Measurements from ENCODE around the gene GTF2IRD1.
"Not testable (repeated sequence)": the region's sequence is repeated elsewhere in the genome, so short reads cannot be mapped to it uniquely, and the experiment has no call there.

GTF2IRD1 gene

DNA sequence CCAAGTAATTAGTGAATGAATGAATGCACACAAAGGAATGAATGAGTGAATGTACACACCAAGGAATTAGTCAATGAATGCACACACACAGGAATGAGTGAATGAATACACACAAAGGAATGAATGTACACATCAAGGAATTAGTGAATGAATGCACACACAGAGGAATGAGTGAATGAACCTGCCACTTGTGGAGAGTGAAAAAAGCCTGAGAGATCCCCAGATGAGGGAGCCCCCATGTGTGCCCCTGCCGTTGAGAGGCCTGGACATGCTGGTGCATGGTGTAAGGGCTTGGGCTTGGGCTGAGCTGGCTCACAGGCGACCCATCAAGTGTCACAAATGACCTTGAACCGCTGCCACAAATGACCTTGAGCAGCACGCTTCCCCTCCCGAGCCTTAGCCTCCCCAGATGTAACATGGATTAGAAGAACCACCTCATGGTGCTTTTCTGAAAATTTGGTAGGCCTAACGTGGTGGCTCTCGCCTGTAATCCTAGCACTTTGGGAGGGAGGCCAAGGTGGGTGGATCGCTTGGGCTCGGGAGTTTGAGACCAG is 46.2 kb downstream of the GTF2IRD1 start:
- Mint-ChIP-seq H3K27me3 (peaks cover 7% of the 10 kb centered on the region), H3K9me3 (peaks cover 1% of the 10 kb centered on the region), H3K4me3 (no peak overlapping the region), H3K36me3 (peaks cover 2% of the 10 kb centered on the region), H3K27ac (no peak overlapping the region), H3K4me1 (peaks cover 12% of the 10 kb centered on the region)
- ATAC-seq (ENCODE audit: low read depth), result no peak
- no peak for DNase-seq (ENCODE audit: low spot score in 2 of 2)

DNA sequence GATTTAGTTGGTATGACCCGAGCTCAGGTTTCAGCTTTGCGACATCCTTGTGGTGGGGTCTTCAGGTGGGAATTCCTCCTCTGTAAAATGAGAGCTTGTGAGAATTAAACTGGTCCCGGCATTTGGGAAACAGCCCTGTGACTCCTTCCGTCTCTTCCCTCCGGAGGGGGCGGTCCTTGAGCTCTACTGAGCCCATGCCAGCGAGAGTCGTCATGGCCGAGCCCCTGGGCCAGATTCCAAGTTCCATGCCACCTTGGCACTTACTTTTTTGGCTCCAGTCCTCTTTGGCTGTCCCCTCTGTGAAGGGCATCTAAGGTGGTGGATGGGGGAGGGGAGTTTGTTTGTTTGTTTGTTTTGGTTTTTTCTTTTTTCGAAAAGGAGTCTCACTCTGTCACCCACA is 47.6 kb downstream of the GTF2IRD1 start:
- Mint-ChIP-seq H3K4me3 (no peak overlapping the region), H3K4me1 (peaks cover 8% of the 10 kb centered on the region), H3K27me3 (peaks cover 7% of the 10 kb centered on the region), H3K36me3 (peaks cover 2% of the 10 kb centered on the region), H3K9me3 (peaks cover 1% of the 10 kb centered on the region), H3K27ac (no peak overlapping the region)
- DNase-seq (ENCODE audit: low spot score in 2 of 2), result no peak
- no peak for ATAC-seq (ENCODE audit: low read depth)

DNA sequence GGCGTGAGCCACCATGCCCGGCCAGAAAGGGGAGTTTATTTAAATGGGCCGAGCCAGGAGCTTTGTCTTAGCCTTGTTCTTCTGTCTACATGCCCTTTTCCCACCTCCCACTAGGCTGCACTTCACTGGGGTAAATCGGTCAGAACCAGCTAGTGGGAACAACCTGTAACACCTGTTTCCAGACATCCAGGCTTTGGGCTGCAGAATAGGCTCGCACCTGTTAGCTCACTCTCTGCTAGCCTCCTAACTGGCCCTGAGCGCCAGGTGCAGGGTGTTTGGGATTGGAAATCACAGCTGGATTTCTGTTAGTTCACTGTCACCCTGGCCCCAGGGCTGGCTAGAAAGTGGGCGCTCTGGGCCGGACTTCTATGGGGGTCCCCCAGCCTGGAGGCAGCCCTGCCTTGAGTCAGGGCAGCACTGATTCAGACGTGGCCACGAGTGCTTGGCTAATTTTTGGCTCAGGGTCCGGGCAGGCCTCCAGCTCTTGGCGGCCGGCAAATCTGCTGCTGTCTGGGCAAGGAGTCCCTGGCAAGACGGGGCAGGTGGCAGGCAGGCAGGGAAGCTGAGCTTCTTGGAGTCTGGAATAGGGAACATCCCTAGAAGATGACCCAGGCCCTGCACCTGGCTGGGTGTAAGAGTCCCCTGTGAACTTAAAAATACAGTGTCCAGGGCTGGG is 48.6 kb downstream of the GTF2IRD1 start:
- H3K27ac Mint-ChIP-seq, result no peak overlapping the region
- H3K4me3 Mint-ChIP-seq, result no peak overlapping the region
- DNase-seq (ENCODE audit: low spot score in 2 of 2) (no peak), ATAC-seq (ENCODE audit: low read depth) (no peak)
- peaks cover 8% of the 10 kb centered on the region for H3K4me1 Mint-ChIP-seq
- peaks cover 1% of the 10 kb centered on the region for H3K9me3 Mint-ChIP-seq
- H3K27me3 Mint-ChIP-seq, result peaks cover 8% of the 10 kb centered on the region
- peaks cover 2% of the 10 kb centered on the region for H3K36me3 Mint-ChIP-seq

DNA sequence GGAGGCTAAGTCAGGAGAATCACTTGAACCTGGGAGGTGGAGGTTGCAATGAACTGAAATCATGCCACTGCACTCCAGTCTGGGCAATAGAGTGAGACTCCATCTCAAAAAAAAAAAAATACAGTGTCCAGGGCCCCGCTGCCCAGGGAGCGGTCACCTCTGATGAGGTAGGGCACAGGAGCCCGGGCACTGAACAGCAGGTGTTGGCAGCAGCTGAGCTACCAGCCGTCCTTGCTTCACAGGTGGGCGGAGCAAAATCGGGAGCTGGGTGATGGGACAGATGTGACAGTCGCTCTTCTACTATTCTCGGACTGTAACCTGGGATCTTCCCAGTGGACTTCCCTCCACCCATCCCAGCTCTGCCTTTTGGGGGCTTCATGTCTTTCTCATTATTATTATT is 49.4 kb downstream of the GTF2IRD1 start:
- no peak overlapping the region for H3K4me3 Mint-ChIP-seq
- H3K9me3 Mint-ChIP-seq, result no peaks in the 10 kb centered on the region
- ATAC-seq (ENCODE audit: low read depth), result no peak
- DNase-seq (ENCODE audit: low spot score in 2 of 2), result no peak
- H3K27me3 Mint-ChIP-seq, result peaks cover 9% of the 10 kb centered on the region
- no peak overlapping the region for H3K27ac Mint-ChIP-seq
- no peaks in the 10 kb centered on the region for H3K36me3 Mint-ChIP-seq
- H3K4me1 Mint-ChIP-seq, result peaks cover 5% of the 10 kb centered on the region

DNA sequence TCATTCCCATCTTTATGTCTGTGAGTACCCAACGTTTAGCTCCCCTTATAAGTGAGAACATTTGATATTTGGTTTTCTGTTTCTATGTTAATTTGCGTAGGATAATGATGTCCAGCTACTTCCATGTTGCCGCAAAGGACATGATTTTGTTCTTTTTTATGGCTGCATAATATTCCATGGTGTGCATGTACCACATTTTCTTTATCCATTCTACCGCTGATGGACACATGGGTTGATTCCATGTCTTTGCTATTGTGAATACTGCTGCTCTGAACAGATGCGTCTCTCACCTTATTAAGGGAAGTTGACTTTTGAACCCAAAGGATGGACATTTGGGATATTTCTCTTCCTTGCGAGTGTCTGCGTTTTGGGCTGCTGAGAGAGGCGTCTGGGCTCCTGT is 50.2 kb downstream of the GTF2IRD1 start:
- Mint-ChIP-seq H3K27me3 (peaks cover 12% of the 10 kb centered on the region), H3K27ac (no peak overlapping the region), H3K9me3 (no peaks in the 10 kb centered on the region), H3K36me3 (no peaks in the 10 kb centered on the region), H3K4me1 (peaks cover 5% of the 10 kb centered on the region), H3K4me3 (no peak overlapping the region)
- ATAC-seq (ENCODE audit: low read depth), result no peak
- no peak for DNase-seq (ENCODE audit: low spot score in 2 of 2)

DNA sequence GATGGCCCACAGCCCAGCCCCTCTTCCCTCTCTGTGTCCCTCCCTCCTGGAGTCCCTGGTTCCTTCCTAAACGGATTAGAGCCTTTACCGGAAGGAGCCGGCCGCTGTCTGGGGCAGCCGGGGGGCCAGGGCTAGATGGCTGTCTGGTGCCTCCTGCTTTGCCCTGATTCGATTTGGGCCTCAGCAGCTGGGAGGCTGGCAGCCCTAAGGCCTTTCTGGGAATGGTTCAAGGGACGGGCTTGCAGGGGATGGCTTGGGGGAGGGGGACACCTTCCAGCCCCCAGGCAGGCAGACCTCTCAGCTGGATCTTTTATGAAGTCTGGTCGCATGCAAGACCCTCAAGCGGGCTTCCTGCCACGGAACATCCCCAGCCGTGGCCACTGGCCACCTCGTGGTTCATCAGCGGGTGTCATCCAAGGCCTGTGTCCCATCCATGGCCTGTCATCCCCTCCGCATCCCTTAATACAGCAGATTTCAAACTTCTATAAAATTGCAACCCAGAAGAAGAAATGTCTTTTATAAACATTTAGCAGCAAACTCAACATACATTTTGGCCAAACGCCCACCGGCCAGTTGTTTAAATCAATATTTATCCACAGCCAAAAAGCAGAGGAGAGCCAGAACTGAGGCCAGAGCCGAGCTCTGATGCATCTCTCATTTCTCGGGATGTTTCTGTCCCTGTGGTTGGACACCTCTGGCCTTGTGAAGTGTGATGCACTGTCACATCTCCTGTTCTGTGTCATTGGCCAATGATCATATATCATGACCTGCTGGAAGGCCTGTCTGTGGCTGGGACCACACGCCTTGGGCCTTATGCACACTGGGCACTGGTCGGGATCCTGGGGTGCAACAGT is 52.0 kb downstream of the GTF2IRD1 start:
- Mint-ChIP-seq H3K27ac (no peak overlapping the region), H3K4me3 (no peak overlapping the region), H3K9me3 (no peaks in the 10 kb centered on the region), H3K27me3 (peaks cover 7% of the 10 kb centered on the region), H3K36me3 (no peaks in the 10 kb centered on the region), H3K4me1 (no peaks in the 10 kb centered on the region)
- ATAC-seq (ENCODE audit: low read depth) (no peak), DNase-seq (ENCODE audit: low spot score in 2 of 2) (no peak)

DNA sequence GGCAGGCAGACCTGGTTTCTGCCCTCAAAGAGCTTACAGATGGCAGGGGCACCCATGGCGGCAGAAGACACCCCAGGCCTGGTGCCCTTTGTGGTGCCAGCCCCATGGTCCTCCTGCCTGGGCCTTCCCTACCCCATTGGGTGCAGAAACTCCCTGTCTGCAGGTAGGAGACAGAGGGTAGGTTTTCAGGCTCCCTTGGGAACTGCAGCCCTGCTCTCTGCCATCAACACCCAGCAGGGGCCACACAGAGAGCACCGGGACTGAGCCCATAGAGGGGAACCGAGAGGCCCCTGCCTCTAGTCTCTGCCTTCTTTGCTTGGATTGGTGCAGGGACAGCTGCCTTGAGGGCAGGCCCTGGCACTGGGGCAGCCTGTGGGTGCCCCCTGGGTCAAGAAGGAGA is 52.6 kb downstream of the GTF2IRD1 start:
- ATAC-seq (ENCODE audit: low read depth), result no peak
- H3K27me3 Mint-ChIP-seq, result peaks cover 7% of the 10 kb centered on the region
- no peak overlapping the region for H3K27ac Mint-ChIP-seq
- no peaks in the 10 kb centered on the region for H3K4me1 Mint-ChIP-seq
- H3K9me3 Mint-ChIP-seq, result no peaks in the 10 kb centered on the region
- DNase-seq (ENCODE audit: low spot score in 2 of 2), result no peak
- H3K4me3 Mint-ChIP-seq, result no peak overlapping the region
- H3K36me3 Mint-ChIP-seq, result no peaks in the 10 kb centered on the region

DNA sequence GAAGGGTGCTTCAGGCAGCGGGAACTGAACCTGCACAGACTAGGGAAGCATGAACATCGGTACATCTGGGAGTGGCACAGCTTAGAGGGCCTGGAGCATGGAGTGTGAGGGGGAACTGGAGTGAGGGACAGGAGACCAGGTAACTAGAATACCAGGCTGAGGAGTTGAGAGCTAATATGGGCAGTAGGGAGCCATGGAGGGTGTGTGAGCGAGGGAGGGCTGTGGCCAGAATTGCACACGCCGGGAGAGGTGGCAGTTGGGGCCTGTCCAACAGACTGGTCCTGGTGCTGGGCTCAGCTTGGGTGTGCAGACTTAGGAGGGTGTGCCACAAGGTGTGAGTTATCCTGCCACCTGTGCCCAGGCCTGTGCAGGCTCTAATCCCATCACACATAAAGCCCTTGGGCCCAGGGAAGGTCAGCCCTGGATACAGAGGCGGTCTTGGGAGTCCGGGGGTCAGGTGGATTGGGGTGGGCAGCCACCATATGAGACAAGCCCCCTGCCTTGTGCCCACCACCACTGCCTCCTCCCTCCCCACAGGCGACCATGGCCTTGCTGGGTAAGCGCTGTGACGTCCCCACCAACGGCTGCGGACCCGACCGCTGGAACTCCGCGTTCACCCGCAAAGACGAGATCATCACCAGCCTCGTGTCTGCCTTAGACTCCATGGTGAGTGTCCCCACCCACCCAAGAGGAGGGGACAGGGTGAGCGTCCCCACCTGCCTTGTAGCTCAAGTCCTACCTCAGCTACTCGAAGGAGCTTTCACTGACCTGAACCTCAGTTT is 54.0 kb downstream of the GTF2IRD1 start:
- H3K27ac Mint-ChIP-seq, result no peak overlapping the region

DNA sequence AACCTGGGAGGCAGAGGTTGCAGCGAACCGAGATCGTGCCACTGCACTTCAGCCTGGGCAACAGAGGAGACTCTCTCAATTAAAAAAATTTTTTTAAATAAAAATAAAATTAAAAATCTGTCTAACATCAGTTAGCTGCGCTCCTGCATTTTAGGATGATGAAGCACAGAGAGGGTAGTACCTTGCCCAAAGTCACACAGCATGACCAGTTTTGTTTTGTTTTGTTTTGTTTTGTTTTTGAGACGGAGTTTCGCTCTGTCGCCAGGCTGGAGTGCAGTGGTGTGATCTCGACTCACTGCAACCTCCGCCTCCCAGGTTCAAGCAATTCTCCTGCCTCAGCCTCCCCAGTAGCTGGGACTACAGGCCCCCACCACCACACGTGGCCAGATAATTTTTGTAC is 55.7 kb downstream of the GTF2IRD1 start:
- H3K9me3 Mint-ChIP-seq; H3K27ac Mint-ChIP-seq; ATAC-seq (ENCODE audit: low read depth); H3K4me1 Mint-ChIP-seq; H3K36me3 Mint-ChIP-seq; DNase-seq (ENCODE audit: low spot score in 2 of 2); H3K4me3 Mint-ChIP-seq; H3K27me3 Mint-ChIP-seq: not testable (repeated sequence)

More for the DNA sequence above, 54.0 kb downstream of the GTF2IRD1 start:
- no peak for ATAC-seq (ENCODE audit: low read depth)
- Mint-ChIP-seq H3K4me3 (no peak overlapping the region), H3K27me3 (peaks cover 7% of the 10 kb centered on the region), H3K9me3 (no peaks in the 10 kb centered on the region), H3K36me3 (no peaks in the 10 kb centered on the region), H3K4me1 (no peaks in the 10 kb centered on the region)
- no peak for DNase-seq (ENCODE audit: low spot score in 2 of 2)

DNA sequence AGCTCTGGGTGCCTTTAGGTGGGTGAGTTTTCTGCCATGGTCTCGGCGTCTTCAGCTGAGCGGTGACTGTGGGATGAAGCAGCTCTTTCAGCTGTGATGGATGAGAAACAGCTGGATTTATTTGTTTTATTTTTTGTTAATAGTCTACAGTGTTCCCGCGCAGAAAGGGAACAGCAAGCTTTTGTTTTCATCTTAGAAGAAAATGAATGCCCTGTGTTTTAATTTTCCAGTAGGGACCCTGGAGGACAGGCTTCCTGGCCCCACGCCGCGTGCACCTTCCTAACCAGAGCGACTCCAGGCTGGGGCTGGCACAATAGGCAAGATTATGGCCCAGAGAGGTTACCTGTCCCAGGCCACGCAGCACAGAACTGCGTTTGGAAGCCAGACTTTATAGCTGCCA is 57.6 kb downstream of the GTF2IRD1 start:
- H3K36me3 Mint-ChIP-seq, result no peaks in the 10 kb centered on the region
- no peaks in the 10 kb centered on the region for H3K9me3 Mint-ChIP-seq

DNA sequence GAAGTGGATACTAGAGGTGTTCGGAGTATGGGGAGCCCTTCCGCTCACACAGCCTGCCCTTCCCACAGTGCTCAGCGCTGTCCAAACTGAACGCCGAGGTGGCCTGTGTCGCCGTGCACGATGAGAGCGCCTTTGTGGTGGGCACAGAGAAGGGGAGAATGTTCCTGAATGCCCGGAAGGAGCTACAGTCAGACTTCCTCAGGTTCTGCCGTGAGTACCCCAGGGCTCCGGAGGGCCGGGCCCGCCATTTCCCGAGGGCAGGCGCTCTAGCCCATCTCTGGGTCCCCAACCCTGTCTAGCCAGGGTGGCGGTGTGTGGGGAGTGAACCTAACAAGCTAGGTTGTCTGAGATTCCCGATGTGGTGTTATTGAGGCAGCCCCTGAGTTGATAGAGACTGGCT is 59.1 kb downstream of the GTF2IRD1 start:
- Mint-ChIP-seq H3K27me3 (peaks cover 6% of the 10 kb centered on the region), H3K27ac (no peak overlapping the region), H3K36me3 (no peaks in the 10 kb centered on the region), H3K4me3 (no peak overlapping the region), H3K9me3 (no peaks in the 10 kb centered on the region), H3K4me1 (no peaks in the 10 kb centered on the region)
- ATAC-seq (ENCODE audit: low read depth), result no peak
- DNase-seq (ENCODE audit: low spot score in 2 of 2), result no peak

More for the DNA sequence above, 57.6 kb downstream of the GTF2IRD1 start:
- no peak for DNase-seq (ENCODE audit: low spot score in 2 of 2)
- Mint-ChIP-seq H3K27me3 (peaks cover 8% of the 10 kb centered on the region), H3K27ac (no peak overlapping the region), H3K4me1 (no peaks in the 10 kb centered on the region), H3K4me3 (no peak overlapping the region)
- no peak for ATAC-seq (ENCODE audit: low read depth)

DNA sequence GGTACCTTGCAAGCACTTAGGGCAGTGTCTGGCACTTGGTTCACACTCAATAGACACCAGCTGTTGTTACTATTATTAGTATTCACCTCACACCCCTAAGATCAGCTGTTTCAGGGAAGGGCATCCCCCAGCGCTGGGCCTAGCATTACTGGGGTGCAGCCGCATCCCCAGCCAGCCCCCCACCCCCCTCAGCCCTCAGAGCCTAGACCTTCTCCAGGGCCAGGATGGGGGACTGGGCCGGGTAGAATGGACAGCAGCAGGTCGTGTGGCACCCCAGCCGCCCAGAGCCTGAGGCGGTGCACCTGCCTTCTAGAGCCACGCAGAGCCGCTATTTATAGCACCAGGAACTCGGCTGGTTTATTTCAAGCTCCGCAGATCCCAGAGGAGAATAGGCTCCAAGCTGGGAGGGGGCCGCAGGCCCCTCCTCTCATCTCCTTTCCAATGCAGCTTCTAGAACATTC is 60.5 kb downstream of the GTF2IRD1 start:
- no peaks in the 10 kb centered on the region for H3K9me3 Mint-ChIP-seq
- H3K27me3 Mint-ChIP-seq, result peaks cover 3% of the 10 kb centered on the region
- no peak overlapping the region for H3K27ac Mint-ChIP-seq
- no peak for DNase-seq (ENCODE audit: low spot score in 2 of 2)
- no peak for ATAC-seq (ENCODE audit: low read depth)
- H3K36me3 Mint-ChIP-seq, result no peaks in the 10 kb centered on the region
- H3K4me1 Mint-ChIP-seq, result no peaks in the 10 kb centered on the region
- H3K4me3 Mint-ChIP-seq, result no peak overlapping the region

DNA sequence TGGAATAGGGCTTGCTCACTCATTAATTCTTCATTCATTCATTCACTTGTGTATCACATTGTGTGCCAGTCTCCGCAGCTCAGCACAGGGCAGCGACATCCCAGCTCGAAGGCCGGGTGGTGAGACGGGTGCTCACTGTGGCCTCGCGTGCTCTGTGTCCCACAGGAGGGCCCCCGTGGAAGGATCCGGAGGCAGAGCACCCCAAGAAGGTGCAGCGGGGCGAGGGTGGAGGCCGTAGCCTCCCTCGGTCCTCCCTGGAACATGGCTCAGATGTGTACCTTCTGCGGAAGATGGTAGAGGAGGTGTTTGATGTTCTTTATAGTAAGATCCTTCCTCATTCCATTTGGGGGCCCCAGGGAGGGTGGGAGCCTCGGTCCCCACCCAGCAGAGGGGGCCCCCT is 61.6 kb downstream of the GTF2IRD1 start:
- no peak overlapping the region for H3K4me3 Mint-ChIP-seq
- H3K27me3 Mint-ChIP-seq, result peaks cover 3% of the 10 kb centered on the region
- no peak for ATAC-seq (ENCODE audit: low read depth)
- no peak for DNase-seq (ENCODE audit: low spot score in 2 of 2)
- H3K9me3 Mint-ChIP-seq, result no peaks in the 10 kb centered on the region
- no peaks in the 10 kb centered on the region for H3K36me3 Mint-ChIP-seq
- no peaks in the 10 kb centered on the region for H3K4me1 Mint-ChIP-seq
- no peak overlapping the region for H3K27ac Mint-ChIP-seq

DNA sequence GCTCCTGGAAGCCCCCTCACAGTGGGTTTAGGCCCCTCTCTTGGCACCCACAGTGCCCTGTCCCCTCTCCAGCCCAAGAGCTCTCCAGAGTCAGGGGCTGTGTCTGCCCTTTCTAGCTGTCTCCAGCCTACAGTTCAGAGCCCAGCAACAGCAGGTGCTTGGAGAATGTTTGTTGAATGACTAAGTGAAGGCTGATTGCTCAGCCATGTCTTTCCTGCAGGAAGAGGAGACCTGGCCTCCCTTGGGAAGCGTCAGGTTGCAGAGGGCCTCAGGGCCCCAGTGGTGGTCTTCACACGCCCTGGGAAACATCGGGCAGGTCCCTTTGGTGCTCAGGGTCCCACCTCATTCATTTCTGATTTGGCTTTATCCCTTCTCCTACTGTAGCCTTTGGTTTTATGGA is 62.5 kb downstream of the GTF2IRD1 start:
- no peak for ATAC-seq (ENCODE audit: low read depth)
- Mint-ChIP-seq H3K4me3 (no peak overlapping the region), H3K27me3 (peaks cover 3% of the 10 kb centered on the region), H3K36me3 (no peaks in the 10 kb centered on the region), H3K9me3 (peaks cover 2% of the 10 kb centered on the region), H3K27ac (no peak overlapping the region), H3K4me1 (no peaks in the 10 kb centered on the region)
- no peak for DNase-seq (ENCODE audit: low spot score in 2 of 2)

All from memory B cell (primary cell).